Activated CD4-positive, alpha-beta T cell treated with anti-CD3 and anti-CD28 coated beads, Interleukin-2, amount 50 U/mL, for 24 hours (primary cell): ENCODE data around the gene ALDH3A1.
"Not testable (repeated sequence)": the region's sequence is repeated elsewhere in the genome, so short reads cannot be mapped to it uniquely, and the experiment has no call there.

Experiments used
- DNase-seq, 2 donors: peaks; one replicate each; pipeline ENCODE4 v3.0.0-alpha.2; 2020; ENCODE audit warnings: low read depth in 1 of 2, low spot score in 1 of 2

Gene ALDH3A1

DNA sequence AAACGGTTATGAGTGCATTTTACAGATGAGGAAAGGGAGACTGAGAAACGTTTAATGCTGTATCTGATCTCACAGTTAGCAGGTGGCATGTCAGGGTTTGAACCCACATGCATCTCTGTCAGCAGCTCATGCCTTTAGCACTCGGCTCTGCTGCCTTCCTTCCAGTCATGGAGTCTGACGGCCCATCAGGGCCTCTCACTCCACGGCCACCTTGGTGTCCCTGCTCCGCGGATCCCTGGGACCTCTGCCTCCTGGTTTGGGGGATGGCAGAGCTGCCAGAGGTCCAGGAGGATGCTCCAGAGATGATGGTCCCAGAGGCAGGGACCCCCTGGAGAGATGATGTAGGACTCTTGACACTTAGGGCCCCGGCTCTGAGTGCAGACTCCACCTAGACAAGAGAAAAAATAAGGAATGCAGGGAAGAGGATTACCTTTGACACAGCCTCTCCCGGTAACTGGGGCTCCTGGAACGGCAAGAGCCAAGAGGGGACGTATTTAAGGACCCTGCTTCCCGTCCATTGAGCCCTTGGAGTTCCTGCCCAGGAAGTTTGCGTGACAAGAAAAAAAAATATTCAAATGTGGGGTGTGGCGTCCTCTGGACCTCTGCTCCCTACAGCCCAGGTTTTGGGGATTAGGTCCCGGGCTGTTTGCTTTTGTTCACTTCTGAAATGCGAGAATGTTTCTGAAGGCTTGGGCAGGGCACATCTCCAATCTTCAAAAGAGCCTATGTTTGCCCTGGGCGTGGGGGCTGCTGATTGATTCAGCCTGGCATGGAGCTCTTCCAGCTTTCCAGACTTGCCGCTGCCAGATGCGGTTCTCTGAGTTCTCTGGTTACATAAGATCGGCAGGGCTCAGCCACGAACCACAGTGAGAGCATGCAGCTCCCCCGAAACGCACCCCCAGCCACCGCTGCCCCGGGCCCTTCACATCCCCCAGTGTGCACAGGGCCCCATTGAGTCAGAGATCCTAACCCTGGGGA, at the start of gene ALDH3A1:
ALDH3A1 (minus strand) TSS at position 470 of the 978 bp plus-strand sequence. CDS start 3,169 bp downstream, outside the sequence.
- no peak for DNase-seq

DNA sequence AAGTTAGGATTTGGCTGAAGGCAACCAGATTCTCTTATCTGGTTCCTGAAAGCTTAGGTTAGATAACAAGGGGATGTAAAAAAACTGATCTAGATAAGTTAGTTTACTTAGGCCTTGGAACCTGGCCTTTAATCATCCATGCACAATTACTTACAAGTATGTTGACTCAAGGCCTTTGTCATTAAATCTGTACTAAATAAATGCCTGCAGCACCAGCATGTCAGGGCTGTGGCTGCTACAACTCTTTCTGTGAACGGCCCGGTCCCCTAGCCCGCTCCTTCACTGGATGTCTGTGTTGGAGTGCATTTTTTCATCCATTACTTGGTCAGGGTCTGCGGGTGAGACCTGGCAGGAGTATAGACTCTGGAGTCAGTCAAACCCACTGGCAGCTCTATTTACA, 48.4 kb upstream of the ALDH3A1 start:
- no peak for DNase-seq

DNA sequence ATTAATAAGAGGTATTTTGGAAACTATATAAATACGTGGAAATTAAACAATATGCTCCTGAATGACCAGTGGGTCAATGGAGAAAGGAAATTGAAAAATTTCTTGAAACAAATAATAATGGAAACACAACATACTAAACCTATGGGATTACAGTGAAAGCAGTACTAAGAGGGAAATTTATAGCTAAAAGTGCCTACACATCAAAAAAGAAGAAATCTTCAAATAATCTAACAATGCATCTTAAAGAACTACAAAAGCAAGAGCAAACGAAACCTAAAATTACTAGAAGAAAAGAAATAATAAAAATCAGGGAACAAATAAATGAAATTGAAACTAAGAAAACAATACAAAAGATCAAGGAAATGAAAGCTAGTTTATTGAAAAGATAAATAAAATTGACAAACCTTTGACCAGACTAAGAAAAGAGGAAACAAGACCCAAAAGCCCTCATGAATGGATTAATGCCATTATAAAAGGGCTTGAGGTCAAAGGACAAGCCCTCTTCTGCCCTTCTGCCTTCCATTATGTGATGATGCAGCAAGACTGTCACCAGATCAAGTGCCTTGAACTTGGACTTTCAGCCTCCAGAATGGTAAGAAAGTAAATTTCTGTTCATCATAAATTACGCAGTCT, 43.9 kb upstream of the ALDH3A1 start:
- DNase-seq: no peak

DNA sequence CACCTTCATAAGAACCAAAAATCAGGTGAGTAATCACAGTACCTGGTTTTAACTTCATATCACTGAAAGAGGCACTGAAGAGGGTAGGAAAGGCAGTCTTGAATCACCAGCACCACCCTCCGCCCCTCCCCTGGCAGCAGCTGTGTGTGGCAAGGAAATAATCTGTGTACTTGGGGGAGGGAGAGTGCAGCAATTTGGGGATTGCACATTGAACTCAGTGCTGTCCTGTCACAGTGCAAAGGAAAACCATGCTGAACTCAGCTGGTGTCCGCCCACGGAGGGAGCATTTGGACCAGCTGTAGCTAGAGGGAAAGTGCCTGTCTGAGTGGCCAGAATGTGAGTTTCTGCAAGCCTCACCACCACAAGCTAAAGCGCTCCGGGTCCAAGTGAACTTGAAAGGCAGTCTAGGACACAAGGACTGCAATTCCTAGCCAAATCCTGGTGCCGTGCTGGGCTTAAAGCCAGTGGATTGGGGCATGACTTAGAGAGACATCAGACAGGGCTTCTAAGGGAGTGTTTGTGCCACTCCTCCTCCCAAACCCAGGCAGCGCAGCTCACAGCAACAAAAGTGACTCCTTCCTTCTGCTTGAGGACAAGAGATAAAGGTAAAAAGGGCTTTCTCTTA, 39.7 kb upstream of the ALDH3A1 start:
- no peak for DNase-seq

DNA sequence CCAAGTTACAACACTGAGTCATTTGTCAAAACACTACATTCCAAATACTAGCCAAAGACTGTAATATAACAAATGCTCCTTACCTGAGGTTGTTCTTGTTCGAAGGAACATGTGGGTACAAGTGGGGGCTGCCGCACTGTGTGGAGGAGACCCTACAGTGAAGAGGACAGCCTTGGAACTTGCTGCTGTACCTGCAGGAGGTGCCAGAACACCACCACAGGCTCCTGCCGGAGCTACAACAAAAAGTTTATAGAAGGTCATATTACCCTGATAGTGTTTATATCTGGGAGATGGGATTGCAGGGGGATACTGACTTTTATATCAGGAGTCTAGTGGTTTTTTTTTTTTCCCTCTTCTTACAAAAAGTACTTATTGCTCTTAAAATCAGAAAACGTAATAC, 37.8 kb upstream of the ALDH3A1 start:
- DNase-seq: no peak

DNA sequence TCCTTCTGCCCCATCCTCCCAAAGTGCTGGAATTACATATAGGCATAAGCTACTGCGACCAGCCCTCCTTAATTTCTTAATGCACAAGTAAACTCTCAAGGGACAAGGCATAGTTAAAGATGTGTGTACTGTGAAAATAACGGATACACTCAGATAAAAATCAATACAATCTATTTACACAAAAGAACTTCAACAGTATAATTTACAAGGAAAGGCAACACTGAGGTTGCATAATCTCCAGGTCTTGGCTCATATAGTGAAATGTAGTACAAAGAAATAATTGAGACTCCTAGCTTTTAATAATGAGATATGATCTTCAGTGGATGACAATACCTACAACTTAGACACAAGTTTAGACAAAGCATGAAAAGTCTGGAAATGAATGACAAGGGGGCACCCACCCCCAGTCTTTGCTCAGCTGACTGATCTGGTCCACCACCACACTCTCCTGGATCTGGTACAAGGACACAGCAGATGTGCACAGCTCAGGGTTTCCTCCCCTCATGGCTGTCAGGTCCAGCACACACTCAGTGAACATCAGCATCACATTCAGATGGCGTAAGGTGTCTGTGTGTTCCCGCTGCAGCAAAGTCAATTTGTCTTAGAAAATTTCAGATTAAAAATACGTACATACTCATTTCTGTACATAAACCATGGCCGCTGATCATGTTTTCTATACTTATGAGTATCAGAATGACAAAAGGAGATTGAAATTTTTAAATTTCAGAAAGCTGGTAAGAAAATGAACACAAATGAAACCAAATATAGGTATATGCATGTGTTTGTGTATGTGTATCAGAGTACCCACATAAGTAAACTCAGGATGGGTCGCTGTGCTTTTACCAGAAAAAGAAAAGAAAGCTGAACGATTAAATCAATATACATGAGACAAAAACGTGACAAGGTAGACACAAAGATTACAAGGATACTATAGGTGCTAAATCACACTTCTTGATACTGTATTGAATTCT, 33.7 kb upstream of the ALDH3A1 start:
- DNase-seq: no peak

DNA sequence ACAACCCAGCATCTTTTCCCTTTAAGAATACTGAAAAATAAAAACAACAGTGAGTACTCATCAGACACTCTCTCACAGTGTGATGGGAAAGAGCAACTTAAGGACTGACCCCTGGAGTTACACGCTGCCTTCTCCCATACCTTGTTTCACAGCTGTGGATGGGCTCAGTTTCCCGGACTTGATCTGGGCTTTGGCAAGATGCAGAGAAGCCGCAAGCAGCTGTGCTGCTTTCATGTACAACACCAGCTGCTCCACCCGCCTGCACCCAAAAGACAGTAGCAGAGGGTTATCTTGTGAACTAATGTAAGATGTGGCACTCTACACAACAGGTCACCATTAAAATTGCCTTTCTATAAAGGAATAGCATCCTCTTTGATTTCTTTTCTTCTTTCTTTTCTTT, 32.7 kb upstream of the ALDH3A1 start:
- no peak for DNase-seq

DNA sequence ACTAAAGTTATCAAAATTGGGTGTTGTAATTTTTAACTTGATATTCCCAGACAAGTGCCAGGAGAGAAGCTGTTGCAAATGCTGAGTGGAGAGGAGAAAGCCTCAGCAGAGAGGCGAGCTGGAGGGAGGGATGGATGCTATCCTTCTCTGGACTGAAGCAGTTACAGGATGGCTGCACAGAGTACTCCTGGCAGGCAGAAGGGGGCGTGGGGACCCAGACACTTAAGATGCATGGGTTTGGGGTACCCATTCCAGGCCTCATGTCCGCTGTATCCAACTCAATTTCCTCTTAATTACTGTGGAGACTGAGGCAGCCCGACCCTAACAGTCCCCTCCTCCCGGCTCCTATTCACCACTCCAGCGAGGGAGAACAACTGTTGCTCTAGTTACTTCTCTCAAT, 25.4 kb upstream of the ALDH3A1 start:
- no peak for DNase-seq

DNA sequence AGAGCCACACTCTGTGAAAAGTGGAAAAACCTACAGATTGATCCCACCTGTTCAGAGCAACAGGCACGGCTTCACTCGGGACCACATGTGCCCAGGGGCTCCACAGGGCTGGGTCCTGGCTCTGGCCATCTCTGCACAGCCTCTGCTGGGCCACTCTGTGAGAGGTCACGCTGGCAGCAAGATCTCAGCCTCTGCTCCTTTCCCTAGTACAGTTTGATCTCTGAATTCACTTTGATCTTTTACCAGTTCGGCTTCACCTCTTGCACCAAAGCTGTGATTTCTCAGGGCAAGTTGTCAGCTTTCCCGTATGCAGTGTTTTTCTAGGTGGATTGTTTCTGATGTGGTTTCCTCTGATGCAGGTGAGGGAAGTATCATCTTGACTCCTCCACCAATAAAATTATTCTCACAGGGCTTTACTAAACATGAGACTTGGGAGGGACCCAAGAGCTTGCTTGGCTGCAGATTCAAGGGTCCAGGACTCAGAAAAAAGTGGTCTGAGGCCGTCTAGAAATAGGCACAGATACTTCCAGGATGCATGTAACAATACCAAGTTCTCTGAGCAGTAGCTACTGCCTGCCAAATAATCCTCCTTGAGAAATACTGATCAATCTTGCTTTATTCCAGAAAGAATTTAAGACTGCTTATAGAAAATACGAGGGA, 24.0 kb upstream of the ALDH3A1 start:
- DNase-seq: no peak

DNA sequence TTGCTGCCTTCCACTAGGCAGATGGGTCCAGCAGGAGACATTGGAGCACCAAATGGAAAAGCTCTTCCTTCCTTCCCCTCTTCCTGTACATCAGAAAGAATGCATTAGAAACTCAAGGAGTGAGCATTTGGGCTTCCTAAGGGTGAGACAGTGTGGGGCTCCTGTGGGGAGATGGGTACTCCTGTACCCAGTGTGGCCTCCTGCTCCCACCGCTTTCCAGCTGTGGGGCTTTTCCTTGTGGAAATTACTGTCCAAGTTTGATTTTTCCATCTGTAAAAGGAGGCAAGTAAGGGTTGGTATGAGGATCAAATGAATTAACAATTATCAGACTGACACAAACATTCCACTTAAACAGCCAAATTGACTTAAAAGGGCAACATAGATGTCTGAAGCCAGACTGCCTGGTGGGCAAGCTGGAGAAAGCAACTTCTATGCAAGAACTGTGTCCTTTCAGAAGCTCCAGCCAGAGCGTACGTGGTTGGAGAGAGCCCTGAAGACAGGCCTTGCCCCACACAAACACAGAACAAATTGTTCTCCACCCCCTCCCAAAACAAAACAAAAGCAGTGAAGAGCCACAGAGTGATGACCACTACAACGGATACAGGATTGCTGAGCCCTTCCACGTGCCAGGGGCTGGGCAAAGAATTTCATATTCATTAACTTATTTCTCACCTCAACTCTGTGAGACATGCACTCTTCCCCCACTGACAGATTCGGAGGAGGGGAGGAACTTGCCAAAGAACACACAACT, 23.1 kb upstream of the ALDH3A1 start:
- DNase-seq: no peak

DNA sequence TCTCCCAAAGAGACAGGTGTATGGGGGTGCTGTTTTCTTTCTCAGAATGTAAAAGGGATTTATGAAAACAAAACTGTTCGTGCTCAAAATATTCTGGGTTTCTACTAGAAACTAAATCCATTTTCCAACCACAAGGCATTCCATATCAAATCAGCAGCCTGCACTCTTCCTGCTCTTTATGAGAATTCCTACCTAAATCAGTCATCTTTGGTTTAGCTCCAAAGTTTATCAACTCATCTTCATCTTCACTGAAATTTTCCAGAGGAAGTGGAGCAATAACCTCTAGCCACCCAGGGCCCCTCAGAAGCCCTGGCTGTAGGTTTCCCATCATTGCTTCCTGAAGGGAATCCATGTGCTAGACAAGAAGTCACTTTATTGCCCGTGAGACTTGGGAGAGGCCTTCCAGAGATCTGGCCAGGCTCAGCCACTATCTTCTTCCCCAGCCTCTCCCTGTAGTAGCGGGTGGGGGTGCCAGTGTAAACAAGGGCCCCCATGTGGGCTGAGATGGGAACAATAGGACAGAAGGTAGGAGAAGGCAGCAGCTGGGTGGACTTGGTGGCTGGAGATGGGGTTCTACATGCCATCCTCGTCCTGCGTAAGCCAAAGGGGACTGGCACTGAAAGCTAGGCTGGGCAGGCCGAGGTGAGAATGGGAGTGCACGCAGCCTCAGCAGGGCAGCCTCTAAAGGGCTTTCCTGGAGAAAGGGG, 22.0 kb upstream of the ALDH3A1 start:
- DNase-seq: no peak

DNA sequence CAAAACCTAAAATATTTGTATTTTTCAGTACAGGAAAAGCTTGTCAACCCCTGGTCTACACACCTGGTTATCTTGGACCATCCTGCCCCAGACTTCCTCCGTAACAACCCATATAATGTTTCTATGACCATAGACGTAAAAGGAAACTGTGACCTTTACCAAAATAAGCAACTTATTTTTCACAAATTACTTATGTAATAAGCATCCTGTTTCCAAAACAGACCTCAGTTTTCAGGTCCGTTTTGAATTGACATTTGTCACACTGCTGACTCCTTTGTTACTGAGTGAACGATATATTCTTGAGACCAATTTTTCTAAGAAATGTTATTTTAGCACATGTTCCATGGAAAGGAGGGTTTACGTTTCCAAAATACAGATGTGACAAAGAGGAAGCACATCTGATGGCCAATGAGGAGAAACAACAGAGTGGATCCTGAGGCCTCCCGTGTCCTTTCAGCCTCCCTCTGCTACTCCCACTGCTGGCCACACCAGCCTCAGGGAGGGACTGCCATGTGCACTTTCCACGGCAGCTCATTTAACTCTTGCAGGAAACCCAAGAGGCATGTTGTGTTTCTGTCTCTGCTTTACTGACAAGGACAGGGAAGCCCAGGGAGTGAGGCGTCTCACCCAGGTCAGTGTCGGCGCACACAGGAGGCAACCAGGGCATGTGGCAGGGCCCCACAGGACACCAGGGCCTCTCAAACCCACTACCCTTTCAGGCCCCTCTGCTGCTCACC, 20.1 kb upstream of the ALDH3A1 start:
- no peak for DNase-seq

DNA sequence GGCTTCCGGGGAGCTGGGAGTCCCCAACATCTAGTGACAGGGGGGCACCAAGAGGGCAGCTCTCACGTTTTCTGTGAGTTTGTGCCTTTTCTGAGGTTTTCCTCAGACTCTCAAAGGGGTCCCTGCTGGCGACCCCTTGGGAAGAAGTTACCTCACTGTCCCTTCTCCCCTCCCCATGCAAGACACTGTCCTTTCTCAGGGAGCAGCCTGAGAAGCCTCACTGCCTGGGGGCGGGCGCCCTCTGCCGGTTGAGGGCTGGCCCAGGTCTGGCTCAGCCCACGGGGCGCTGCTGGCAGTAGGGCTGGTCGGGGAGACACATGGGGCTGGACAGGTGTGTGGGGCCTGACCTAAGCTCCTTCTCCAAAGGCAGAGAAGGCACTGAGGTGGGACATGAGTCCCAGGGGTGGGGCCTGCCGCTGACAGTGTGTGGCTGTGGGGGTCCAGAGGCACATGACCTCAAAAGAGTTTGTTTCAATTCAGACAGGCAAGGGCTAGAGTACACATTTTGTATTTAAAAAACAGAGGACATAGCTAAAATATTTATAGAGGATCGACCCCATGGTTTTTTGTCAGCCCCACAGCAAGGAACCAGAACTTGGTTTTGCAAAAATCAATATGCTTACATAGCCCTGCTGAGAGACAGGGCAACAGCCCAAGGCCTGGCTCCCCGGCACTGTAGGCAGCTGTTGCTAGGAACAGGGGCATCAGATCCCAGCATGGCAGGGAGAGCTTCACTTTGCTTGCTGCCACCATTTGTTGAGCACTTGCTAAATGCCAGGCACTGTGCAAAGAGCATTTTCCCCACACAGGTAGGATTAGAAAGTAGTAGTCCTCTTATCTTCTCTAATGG, 18.5 kb upstream of the ALDH3A1 start:
- peak; percentile 68 to 71 for DNase-seq

DNA sequence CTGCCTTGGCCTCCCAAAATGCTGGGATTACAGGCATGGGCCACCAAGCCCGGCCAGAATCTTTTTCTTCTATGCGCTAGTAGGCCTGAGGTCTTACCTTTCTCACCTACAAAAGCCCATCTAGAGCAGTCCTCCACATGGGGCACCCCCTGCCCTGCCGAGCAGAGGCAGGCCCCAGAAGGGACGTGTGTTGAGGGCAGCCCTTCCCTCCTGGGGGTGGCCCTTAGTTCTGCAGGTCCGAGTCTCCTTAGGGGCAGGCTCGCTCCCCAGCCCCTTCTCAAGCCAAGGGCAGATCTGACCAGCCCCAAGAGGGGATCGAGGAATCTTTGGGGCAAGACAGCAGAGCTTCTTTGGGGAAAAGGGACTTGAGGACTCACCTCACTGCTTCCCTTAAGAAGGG, 17.9 kb upstream of the ALDH3A1 start:
- no peak for DNase-seq

DNA sequence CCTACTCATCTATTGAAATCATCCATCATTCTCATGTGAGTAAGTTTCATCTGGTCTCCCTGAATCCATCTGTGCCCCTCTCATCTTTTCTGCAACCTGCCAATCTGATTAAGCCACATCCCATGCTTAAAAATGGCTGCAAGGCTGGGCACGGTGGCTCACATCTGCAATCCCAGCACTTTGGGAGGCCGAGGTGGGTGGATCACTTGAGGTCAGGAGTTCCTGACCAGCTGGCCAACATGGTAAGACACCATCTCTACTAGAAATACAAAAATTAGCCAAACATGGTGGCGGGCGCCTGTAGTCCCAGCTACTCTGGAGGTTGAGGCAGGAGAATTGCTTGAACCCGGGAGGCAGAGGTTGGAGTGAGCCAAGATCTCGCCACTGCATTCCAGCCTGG, 15.9 kb upstream of the ALDH3A1 start:
- DNase-seq: not testable (repeated sequence)

DNA sequence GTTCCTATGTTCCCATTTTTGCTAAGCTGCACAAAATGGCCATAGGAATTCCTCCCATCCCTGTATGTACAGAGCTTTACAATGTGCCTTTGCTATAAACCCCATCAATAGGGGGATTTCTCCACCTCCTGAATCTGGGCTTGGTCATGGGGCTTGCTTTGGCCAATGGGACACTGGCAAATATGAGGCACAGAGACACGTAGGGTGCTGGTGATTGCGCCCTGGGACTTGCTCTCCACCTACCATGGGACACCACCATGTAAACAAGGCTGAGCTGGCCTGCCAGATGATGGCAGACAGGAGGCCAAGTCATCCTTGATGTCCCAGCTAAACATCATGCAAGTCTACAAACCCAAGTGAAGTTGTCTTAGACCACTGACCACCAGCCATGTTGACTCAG, 15.3 kb upstream of the ALDH3A1 start:
- DNase-seq: no peak

DNA sequence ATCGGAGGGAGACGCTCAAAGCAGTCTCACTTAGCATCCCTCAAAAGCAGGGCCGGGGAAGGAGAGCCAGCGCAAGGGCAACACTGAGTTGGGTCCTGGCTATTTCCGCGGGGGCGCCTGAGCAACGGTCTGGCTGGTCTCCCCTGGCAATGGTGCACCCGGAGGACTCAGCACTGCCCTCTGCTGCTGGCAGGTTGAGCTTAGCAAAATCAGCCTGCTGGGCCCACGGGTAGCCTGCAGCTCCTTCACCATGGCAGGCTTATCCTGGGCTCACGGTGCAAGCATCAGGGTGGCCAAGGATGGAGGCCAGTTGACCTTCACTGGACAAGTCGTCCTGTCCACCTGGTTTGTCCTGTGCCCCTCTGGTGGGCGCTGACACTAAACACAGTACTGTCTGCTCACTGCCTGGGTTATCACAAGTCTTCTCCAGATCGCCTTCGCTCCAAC, 14.4 kb upstream of the ALDH3A1 start:
- peak; percentile 30 to 39 for DNase-seq
